Effector memory CD4-positive, alpha-beta T cell (primary cell): Measurements from ENCODE around the gene CSF2RB.

Experiments used
- DNase-seq, 3 donors: peaks; one replicate each; pipeline ENCODE4 v3.0.0-alpha.2; 2020
- H3K27ac ChIP-seq: 2 replicates; pipeline ENCODE4 v1.7.0; 2013; ENCODE audit warnings: mild to moderate bottlenecking, low read length, moderate library complexity; ENCODE audit not compliant: insufficient read depth, poor library complexity, severe bottlenecking
- H3K27me3 ChIP-seq: replicated peaks from 2 replicates; pipeline ENCODE4 v1.7.0; 2013; ENCODE audit warnings: mild to moderate bottlenecking, low read length; ENCODE audit not compliant: insufficient read depth, control insufficient read depth, poor library complexity, severe bottlenecking
- H3K36me3 ChIP-seq: 2 replicates; pipeline ENCODE4 v1.7.0; 2013; ENCODE audit warnings: mild to moderate bottlenecking, low read length, moderate library complexity; ENCODE audit not compliant: control insufficient read depth, insufficient read depth
- H3K4me1 ChIP-seq: 2 replicates; pipeline ENCODE4 v1.7.0; 2013; ENCODE audit warnings: low read length, mild to moderate bottlenecking; ENCODE audit not compliant: control insufficient read depth, insufficient read depth, poor library complexity, severe bottlenecking
- H3K4me3 ChIP-seq: 2 replicates; pipeline ENCODE4 v1.7.0; 2013; ENCODE audit warnings: low read length, low read depth, mild to moderate bottlenecking; ENCODE audit not compliant: insufficient read depth, poor library complexity, severe bottlenecking
- H3K9me3 ChIP-seq: 2 replicates; pipeline ENCODE4 v1.7.0; 2013; ENCODE audit warnings: mild to moderate bottlenecking, low read length, moderate library complexity; ENCODE audit not compliant: control insufficient read depth

The CSF2RB gene

DNA sequence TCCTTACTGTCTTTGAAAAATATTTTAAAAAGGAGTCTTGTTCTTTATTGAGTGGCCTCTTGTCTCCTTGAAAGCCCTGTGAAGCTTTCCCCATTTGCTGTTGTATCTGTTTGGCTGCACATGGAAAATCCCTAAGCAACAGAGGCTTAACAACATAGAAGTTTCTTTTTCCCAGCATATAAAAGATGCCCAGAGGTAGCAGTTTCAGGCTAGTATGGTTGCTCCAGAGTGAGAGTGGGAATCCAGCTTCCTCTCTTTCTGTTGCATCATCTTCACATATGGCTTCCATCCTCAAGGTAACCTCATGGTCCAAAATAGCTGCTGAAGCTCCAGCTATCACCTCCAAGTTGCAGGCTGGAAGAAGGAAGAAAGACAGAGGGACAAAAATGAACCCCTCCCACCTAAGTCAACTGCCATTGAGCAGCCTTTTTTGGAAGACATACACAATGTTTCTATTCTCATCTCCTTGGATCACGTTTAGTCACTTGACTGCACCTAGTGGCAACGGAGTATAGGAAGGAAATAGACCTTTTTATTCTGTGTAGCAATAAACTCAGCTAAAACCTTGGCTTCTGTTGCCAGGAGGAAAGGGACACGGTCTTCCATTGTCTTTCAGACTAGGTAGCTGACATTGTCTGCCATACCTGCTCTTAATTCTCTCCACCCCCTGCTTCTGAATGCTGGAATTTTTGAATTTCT is 5.3 kb downstream of the CSF2RB start:
- no peak for DNase-seq
- Histone ChIP-seq H3K27ac (no peak overlapping the region), H3K36me3 (no peaks in the 10 kb centered on the region), H3K27me3 (no peaks in the 10 kb centered on the region), H3K4me3 (no peak overlapping the region), H3K9me3 (no peaks in the 10 kb centered on the region), H3K4me1 (no peaks in the 10 kb centered on the region)

DNA sequence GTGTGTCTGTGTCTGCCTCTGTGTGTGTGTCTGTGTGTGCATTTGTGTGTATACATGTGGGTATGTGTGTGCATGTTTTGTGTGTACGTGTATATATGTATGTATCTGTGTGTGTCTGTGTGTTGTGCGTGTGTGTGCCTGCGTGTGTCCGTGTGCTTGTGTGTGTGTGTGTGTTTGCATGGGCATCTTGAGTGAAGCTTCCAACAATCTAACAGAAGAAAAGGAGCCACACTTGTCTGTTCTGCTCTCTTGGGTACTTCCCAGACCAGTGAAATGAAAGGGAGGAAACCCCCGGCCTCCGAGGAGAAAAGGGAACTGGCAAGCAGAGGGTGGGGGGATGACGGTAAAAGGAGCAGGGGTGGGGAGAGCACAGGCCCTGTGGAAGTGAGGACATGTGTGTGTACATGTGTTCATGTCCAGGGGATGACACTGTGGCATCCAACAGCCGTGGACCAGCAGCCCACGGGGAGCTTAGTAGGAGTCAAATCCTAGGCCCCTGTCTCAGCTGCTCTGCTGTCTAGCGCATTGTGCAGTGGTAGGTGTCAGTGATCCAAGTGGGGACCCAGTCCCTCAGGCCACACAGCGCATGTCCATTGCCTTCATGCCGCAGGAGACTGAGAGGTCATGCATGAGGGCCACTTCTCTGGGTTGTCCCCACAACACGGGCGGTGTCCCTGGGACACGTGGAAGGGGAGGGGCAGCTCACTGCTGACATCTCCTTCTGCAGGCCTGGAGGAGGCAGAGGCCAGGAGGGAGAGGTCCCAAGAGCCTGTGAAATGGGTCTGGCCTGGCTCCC is 8.1 kb downstream of the CSF2RB start:
- no peak for DNase-seq
- H3K27ac ChIP-seq, result no peak overlapping the region
- H3K36me3 ChIP-seq, result no peaks in the 10 kb centered on the region
- H3K4me1 ChIP-seq, result no peaks in the 10 kb centered on the region
- H3K27me3 ChIP-seq, result no peaks in the 10 kb centered on the region
- H3K9me3 ChIP-seq, result no peaks in the 10 kb centered on the region
- H3K4me3 ChIP-seq, result no peak overlapping the region

- no peaks in the 10 kb centered on the region for H3K27me3 ChIP-seq
- no peak for DNase-seq
- no peak overlapping the region for H3K27ac ChIP-seq
- no peak overlapping the region for H3K4me3 ChIP-seq
- no peaks in the 10 kb centered on the region for H3K4me1 ChIP-seq
- H3K9me3 ChIP-seq, result no peaks in the 10 kb centered on the region
- H3K36me3 ChIP-seq, result no peaks in the 10 kb centered on the region
Measured at GRCh38 chr22:36922105-36922608, 8.7 kb downstream of the CSF2RB start.

GRCh38 chr22:36922711-36923110 is 9.3 kb downstream of the CSF2RB start:
- Histone ChIP-seq H3K4me1 (no peaks in the 10 kb centered on the region), H3K27me3 (no peaks in the 10 kb centered on the region), H3K9me3 (no peaks in the 10 kb centered on the region), H3K4me3 (no peak overlapping the region), H3K36me3 (no peaks in the 10 kb centered on the region), H3K27ac (no peak overlapping the region)
- no peak for DNase-seq

- H3K27me3 ChIP-seq, result no peaks in the 10 kb centered on the region
- H3K4me1 ChIP-seq, result no peaks in the 10 kb centered on the region
- H3K36me3 ChIP-seq, result no peaks in the 10 kb centered on the region
- H3K27ac ChIP-seq, result no peak overlapping the region
- no peak for DNase-seq
- H3K9me3 ChIP-seq, result no peaks in the 10 kb centered on the region
- no peak overlapping the region for H3K4me3 ChIP-seq
Measured at GRCh38 chr22:36923131-36923788, 9.8 kb downstream of the CSF2RB start.

DNA sequence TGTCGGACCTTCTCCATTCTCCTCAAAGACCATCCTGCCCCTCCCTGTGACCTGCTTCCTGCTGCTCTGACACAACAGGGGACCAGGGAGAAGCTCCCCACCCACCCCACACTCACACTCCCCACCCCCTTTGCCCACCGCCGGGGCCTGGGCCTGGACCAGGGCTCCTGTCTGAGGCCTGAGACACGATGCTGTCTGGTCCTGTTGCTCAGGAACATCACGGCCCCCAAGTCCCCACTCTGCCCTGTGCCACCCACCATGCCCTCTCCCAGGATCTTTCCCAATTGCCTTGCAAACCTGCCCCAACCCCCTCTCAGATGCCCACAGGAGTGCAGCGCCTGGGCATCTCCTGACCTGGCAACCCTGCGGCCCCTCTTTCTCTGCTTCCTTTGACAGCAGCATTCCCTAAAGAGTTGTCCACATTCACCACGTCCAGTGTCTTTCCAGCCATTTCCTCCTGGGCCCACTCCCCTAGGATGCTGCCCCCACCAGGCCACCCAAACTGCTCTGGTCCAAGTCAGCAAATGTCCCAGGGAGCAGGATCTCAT is 10.8 kb downstream of the CSF2RB start:
- Histone ChIP-seq H3K9me3 (no peaks in the 10 kb centered on the region), H3K27me3 (no peaks in the 10 kb centered on the region), H3K27ac (no peak overlapping the region), H3K4me1 (no peaks in the 10 kb centered on the region), H3K4me3 (no peak overlapping the region), H3K36me3 (no peaks in the 10 kb centered on the region)
- no peak for DNase-seq

DNA sequence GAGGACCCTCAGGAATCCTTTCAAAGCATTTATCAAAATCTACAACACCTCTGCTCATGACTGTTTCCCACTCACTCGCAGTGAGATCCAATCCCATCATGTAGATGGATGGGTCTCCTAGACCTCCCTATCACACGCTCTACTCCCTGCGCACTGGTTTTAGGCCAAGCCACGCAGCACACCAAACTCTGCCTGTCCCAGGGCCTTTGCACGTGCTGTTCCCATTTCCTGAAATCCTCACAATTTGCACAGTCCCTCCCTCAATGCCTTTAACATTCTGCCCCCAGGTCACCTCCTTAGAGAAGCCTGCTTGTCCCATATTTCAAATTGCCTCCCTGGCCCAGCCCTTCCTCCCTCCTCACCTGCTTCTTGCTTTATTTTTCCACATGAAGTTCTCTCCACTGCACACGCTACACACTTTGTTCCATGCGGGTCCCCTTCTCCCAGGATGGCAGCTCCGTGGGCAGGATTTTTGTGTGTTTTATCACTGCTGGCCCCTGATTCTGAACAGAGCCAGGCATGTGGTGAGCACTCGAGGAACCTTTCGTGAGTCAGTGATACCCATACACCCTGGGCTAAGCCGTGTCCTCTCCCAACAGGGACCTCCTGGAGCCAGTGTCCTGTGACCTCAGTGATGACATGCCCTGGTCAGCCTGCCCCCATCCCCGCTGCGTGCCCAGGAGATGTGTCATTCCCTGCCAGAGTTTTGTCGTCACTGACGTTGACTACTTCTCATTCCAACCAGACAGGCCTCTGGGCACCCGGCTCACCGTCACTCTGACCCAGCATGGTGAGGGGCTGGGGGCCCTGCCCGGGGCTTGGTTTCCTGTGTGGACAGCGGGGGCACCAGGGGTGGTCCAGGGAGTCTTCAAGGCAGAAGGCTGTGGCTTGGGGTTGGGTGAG is 12.2 kb downstream of the CSF2RB start:
- DNase-seq, result no peak

GRCh38 chr22:36926309-36926708 is 12.9 kb downstream of the CSF2RB start:
- DNase-seq, result no peak
- no peaks in the 10 kb centered on the region for H3K36me3 ChIP-seq
- no peaks in the 10 kb centered on the region for H3K4me1 ChIP-seq
- H3K9me3 ChIP-seq, result no peaks in the 10 kb centered on the region
- H3K4me3 ChIP-seq, result no peak overlapping the region
- no peak overlapping the region for H3K27ac ChIP-seq
- no peaks in the 10 kb centered on the region for H3K27me3 ChIP-seq

More for the DNA sequence above, 12.2 kb downstream of the CSF2RB start:
- no peak overlapping the region for H3K4me3 ChIP-seq
- no peaks in the 10 kb centered on the region for H3K4me1 ChIP-seq
- H3K27me3 ChIP-seq, result no peaks in the 10 kb centered on the region
- H3K9me3 ChIP-seq, result no peaks in the 10 kb centered on the region
- no peaks in the 10 kb centered on the region for H3K36me3 ChIP-seq
- H3K27ac ChIP-seq, result no peak overlapping the region

DNA sequence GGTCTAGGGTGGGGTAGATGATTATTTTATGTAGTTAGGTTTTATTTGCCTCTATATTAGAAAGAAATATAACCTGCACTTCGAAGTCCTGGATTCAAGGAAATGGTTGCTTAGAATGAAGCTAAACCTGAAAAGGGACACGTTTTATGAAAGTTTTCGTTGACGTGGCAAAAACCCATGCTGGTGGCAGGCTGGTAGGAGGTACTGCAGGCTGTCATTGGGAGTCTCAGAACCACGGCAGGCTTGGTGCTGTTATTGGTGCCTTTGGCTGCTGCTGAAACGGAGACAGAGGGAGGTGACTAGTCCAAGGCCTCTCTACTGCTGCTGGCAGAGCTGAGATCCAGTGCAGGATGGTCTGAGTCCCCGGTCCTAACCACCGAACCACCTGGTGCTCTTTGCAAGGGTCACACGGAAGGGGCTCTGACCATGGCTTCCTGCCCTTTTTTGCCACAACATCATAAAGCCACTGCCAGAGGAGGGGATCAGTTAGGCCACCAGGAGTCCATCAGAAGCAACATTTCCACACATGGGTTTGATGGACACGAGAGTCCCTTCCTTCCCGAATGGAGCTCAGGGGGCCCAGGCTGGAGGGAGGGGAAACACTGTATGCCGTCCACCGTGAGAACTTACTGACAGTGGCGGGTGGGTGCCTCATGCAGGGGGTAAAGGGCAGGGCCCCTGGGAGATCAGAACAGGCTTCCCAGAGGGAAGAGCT is 13.4 kb downstream of the CSF2RB start:
- no peak for DNase-seq
- no peaks in the 10 kb centered on the region for H3K36me3 ChIP-seq
- H3K9me3 ChIP-seq, result no peaks in the 10 kb centered on the region
- no peaks in the 10 kb centered on the region for H3K4me1 ChIP-seq
- no peak overlapping the region for H3K4me3 ChIP-seq
- no peaks in the 10 kb centered on the region for H3K27me3 ChIP-seq
- H3K27ac ChIP-seq, result no peak overlapping the region
